ENCODE data around the gene MRPL20. TPM values are rescaled to one million over a fixed set of nuclear protein-coding genes. Genes with fewer than 3 reads are reported as not detected.
A peak's percentile ranks its signal among the peaks of the same experiment; 100 is the strongest.

The MRPL20 gene
- total and polyA plus RNA-seq, 9 of the 15 experiments (the other 6 are each of a cell fraction or from before 2014, with no cell fraction given), result 180 to 671 (median 229) TPM

DNA sequence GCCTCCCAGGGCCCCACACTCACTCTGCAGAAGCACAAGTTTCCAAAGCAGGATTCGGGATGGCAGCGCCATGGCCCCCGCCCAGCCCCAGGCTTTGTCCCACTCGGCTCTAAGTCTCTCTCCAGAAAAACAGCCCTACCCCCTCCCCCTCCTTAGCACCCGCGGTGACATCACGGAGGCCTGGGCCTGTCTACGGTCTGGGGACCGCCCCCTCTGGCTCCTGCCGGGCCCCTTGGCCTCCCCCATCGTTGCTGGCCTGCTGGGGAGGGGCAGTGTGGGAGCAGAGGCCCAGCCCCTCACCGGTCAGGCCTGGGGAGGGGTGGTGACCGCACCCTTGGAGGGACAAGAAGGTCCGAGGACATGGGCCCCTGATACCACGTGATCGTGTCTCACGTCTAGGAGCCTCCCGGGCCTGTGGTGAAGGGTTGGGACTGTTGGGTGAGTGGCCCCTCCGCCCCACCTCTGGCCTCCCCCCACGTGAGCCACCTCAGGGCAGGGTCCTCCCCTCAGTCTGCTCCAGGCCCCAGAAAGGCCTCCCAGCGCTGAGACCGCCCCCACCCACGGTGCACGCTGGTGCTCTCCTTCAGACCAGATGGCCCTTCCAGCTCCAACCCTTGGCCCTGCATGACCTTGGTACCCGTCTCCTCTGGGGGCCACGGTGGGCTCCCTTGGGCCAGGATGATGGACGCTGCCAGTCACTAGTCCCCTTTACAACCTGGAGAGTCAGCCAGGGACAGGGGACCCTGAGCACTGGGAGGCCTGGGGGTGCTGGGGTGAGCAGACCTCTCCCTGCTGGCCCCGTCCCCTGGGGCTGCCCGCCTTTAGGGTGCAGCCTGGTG lies 48.4 kb downstream of the MRPL20 start, which contains the start of gene MXRA8 (continued):
- TF ChIP-seq, protein P1, sequence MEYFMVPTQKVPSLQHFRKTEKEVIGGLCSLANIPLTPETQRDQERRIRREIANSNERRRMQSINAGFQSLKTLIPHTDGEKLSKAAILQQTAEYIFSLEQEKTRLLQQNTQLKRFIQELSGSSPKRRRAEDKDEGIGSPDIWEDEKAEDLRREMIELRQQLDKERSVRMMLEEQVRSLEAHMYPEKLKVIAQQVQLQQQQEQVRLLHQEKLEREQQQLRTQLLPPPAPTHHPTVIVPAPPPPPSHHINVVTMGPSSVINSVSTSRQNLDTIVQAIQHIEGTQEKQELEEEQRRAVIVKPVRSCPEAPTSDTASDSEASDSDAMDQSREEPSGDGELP (CRISPR knock-in tag; IDR thresholded peaks at IDR 0.05; ENCODE audit: borderline replicate concordance), result peak; percentile 42; the same call in 1 of the 2 replicates
- TF ChIP-seq MAFG (tag; conservative IDR thresholded peaks at IDR 0.05), result no peak
- TF ChIP-seq RB1 (IDR thresholded peaks at IDR 0.05; ENCODE audit: low read depth), result peak; percentile 37; the same call in 1 of the 2 replicates
- peak; percentile 43 for TF ChIP-seq TAF1 (IDR thresholded peaks at IDR 0.05; ENCODE audit: control insufficient read depth, extremely low read depth, insufficient read depth, low read length, severe bottlenecking)
- TF ChIP-seq, protein P2, sequence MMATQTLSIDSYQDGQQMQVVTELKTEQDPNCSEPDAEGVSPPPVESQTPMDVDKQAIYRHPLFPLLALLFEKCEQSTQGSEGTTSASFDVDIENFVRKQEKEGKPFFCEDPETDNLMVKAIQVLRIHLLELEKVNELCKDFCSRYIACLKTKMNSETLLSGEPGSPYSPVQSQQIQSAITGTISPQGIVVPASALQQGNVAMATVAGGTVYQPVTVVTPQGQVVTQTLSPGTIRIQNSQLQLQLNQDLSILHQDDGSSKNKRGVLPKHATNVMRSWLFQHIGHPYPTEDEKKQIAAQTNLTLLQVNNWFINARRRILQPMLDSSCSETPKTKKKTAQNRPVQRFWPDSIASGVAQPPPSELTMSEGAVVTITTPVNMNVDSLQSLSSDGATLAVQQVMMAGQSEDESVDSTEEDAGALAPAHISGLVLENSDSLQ (IDR thresholded peaks at IDR 0.05), result peak; percentile 14; the same call in 1 of the 2 replicates
- TF ChIP-seq KDM1A (IDR thresholded peaks at IDR 0.05), result peak in 1 of 2 experiments; percentile 77; a peak in 1 of 4 replicates
- peak; percentile 56 for TF ChIP-seq EGR1 (conservative IDR thresholded peaks at IDR 0.05)
- TF ChIP-seq CREM (IDR thresholded peaks at IDR 0.05; ENCODE audit: low read depth), result peak; percentile 67; the same call in 1 of the 2 replicates
- no peak for TF ChIP-seq TFAM (CRISPR knock-in tag; conservative IDR thresholded peaks at IDR 0.05)
- TF ChIP-seq, protein P3, sequence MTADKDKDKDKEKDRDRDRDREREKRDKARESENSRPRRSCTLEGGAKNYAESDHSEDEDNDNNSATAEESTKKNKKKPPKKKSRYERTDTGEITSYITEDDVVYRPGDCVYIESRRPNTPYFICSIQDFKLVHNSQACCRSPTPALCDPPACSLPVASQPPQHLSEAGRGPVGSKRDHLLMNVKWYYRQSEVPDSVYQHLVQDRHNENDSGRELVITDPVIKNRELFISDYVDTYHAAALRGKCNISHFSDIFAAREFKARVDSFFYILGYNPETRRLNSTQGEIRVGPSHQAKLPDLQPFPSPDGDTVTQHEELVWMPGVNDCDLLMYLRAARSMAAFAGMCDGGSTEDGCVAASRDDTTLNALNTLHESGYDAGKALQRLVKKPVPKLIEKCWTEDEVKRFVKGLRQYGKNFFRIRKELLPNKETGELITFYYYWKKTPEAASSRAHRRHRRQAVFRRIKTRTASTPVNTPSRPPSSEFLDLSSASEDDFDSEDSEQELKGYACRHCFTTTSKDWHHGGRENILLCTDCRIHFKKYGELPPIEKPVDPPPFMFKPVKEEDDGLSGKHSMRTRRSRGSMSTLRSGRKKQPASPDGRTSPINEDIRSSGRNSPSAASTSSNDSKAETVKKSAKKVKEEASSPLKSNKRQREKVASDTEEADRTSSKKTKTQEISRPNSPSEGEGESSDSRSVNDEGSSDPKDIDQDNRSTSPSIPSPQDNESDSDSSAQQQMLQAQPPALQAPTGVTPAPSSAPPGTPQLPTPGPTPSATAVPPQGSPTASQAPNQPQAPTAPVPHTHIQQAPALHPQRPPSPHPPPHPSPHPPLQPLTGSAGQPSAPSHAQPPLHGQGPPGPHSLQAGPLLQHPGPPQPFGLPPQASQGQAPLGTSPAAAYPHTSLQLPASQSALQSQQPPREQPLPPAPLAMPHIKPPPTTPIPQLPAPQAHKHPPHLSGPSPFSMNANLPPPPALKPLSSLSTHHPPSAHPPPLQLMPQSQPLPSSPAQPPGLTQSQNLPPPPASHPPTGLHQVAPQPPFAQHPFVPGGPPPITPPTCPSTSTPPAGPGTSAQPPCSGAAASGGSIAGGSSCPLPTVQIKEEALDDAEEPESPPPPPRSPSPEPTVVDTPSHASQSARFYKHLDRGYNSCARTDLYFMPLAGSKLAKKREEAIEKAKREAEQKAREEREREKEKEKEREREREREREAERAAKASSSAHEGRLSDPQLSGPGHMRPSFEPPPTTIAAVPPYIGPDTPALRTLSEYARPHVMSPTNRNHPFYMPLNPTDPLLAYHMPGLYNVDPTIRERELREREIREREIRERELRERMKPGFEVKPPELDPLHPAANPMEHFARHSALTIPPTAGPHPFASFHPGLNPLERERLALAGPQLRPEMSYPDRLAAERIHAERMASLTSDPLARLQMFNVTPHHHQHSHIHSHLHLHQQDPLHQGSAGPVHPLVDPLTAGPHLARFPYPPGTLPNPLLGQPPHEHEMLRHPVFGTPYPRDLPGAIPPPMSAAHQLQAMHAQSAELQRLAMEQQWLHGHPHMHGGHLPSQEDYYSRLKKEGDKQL (CRISPR knock-in tag; IDR thresholded peaks at IDR 0.05; ENCODE audit: borderline replicate concordance), result no peak
- TF ChIP-seq MAFK (IDR thresholded peaks at IDR 0.05; ENCODE audit: low read length), result no peak
- TF ChIP-seq, protein P4, sequence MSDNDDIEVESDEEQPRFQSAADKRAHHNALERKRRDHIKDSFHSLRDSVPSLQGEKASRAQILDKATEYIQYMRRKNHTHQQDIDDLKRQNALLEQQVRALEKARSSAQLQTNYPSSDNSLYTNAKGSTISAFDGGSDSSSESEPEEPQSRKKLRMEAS (CRISPR knock-in tag; IDR thresholded peaks at IDR 0.05), result peak; percentile 46; the same call in 1 of the 2 replicates
- peak; percentile 86 for TF ChIP-seq KLF1 (tag; IDR thresholded peaks at IDR 0.05)
- no peak for TF ChIP-seq FOXJ3 (CRISPR knock-in tag; IDR thresholded peaks at IDR 0.05)
- no peak for TF ChIP-seq SMC3 (conservative IDR thresholded peaks at IDR 0.05; ENCODE audit: insufficient read depth, low read depth, low read length)
- TF ChIP-seq, protein P5, sequence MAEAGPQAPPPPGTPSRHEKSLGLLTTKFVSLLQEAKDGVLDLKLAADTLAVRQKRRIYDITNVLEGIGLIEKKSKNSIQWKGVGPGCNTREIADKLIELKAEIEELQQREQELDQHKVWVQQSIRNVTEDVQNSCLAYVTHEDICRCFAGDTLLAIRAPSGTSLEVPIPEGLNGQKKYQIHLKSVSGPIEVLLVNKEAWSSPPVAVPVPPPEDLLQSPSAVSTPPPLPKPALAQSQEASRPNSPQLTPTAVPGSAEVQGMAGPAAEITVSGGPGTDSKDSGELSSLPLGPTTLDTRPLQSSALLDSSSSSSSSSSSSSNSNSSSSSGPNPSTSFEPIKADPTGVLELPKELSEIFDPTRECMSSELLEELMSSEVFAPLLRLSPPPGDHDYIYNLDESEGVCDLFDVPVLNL (CRISPR knock-in tag; IDR thresholded peaks at IDR 0.05; ENCODE audit: low read depth), result no peak
- TF ChIP-seq SLC30A9 (CRISPR knock-in tag; IDR thresholded peaks at IDR 0.05), result no peak
- peak; percentile 49; the same call in 1 of the 2 replicates for TF ChIP-seq NFRKB (IDR thresholded peaks at IDR 0.05; ENCODE audit: low read depth)
